Measurements from ENCODE around the gene TLE4. TPM values are rescaled to one million over a fixed set of nuclear protein-coding genes. Genes with fewer than 3 reads are reported as not detected.

Gene TLE4
- total RNA-seq, 4 donors from 2014 or later = 30.1 to 32.9 (median 30.7) TPM

DNA sequence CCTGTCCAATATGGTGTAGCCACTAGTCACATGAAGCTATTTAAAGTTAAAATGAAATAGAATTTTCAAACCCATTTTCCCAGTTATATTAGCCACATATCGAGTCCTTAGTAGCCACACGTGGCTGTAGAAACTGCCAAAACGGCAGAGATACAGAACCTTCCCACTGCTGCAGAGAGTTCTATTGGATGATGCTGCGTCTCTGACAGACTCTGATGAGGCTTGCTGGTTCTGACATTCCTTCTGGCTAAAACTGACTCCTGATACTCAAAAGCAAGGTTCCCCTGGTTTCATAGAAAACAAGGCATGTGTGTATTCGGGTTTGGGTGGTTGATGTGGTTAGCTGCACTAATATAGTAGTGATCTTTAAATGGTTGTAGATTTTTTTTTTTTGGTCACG lies 91.5 kb downstream of the TLE4 start:
- DNase-seq (ENCODE audit: low spot score) (no peak), ATAC-seq (ENCODE audit: low FRiP score) (no peak)
- TF ChIP-seq, protein P1, sequence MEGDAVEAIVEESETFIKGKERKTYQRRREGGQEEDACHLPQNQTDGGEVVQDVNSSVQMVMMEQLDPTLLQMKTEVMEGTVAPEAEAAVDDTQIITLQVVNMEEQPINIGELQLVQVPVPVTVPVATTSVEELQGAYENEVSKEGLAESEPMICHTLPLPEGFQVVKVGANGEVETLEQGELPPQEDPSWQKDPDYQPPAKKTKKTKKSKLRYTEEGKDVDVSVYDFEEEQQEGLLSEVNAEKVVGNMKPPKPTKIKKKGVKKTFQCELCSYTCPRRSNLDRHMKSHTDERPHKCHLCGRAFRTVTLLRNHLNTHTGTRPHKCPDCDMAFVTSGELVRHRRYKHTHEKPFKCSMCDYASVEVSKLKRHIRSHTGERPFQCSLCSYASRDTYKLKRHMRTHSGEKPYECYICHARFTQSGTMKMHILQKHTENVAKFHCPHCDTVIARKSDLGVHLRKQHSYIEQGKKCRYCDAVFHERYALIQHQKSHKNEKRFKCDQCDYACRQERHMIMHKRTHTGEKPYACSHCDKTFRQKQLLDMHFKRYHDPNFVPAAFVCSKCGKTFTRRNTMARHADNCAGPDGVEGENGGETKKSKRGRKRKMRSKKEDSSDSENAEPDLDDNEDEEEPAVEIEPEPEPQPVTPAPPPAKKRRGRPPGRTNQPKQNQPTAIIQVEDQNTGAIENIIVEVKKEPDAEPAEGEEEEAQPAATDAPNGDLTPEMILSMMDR (IDR thresholded peaks at IDR 0.05) = no peak

DNA sequence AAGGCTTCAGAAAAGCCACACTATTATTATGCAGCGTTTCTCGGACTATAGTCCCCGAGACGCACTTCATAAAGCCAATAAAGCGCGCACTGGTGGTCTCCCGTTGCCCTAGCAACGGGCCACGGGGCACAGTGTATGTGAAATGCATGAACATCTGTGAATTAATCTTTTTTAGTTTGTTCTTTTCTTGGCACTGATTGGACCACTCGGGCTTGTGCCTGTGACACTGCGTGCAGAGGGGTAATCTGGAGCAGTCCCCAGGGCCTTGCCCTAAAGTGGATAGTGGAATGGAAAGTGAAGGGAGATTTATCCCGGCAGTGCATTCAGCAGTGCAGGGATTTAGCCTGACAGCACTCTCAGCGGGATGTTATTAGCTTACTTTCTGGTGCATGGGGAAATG lies 92.1 kb downstream of the TLE4 start:
- DNase-seq (ENCODE audit: low spot score) (no peak), ATAC-seq (ENCODE audit: low FRiP score) (no peak)
- TF ChIP-seq, protein P1 (IDR thresholded peaks at IDR 0.05) = no peak

DNA sequence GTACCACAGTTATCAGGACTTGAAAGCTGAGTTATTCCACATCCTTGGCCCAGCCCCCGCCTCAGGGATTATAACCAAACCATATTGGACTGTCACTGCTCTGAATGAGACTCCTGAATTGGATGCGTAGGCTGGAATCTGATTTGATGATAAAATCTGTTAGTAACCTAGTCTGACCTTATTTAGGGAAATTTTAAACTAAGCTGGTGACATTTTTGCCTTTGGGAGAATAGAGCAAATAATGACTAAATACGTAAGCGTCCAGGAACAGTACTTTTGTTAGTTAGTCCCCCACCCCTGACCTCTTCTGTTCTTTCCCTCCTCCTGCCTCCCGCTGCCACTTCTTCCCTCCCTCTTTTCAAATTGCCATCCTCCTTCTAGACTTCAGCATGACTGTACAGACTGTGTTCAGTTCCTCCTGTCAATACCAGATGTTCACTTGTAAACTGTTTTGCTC lies 92.6 kb downstream of the TLE4 start:
- no peak for ATAC-seq (ENCODE audit: low FRiP score)
- TF ChIP-seq, protein P1 (IDR thresholded peaks at IDR 0.05) = no peak

DNA sequence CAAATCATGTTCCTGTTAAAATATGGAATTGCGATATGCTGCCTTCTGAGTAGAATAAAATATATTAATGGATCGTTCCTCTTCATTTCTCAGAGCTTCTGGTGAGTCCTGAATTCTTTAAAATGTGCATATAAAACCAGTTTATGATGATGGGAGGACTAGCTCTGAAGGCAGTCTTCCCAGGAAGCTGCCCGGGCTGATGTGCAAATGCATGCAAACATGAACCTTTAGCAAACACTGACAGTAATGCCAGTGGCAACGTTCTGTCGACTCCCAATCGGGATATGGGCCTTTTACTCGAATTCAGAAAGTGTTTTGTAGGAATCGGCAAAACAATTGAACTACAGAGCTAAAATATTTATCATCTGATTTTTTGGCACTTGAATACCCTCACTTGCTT lies 93.6 kb downstream of the TLE4 start:
- no peak for ATAC-seq (ENCODE audit: low FRiP score)
- DNase-seq (ENCODE audit: low spot score) = no peak
- TF ChIP-seq, protein P1 (IDR thresholded peaks at IDR 0.05) = no peak

More for the DNA sequence above, 92.6 kb downstream of the TLE4 start:
- no peak for DNase-seq (ENCODE audit: low spot score)

DNA sequence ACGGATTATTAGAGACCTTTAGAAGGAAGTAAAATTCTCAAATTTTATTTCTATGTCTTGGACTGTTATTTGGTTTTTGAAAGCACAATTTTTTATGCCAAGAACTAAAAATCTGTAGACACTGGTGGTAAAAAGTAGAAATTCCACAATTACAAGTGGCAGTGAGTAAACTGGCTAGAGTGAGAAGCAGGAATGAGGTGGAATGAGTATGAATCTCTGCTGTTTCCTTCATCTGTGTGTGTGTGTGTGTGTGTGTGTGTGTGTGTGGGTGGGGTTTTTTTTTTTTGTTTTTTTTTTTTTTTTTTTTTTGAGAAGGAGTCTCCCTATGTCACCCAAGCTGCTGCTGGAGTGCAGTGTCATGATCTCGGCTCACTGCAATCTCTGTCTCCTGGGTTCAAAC lies 94.2 kb downstream of the TLE4 start:
- DNase-seq (ENCODE audit: low spot score) (no peak), ATAC-seq (ENCODE audit: low FRiP score) (no peak)
- TF ChIP-seq, protein P1 (IDR thresholded peaks at IDR 0.05) = no peak

DNA sequence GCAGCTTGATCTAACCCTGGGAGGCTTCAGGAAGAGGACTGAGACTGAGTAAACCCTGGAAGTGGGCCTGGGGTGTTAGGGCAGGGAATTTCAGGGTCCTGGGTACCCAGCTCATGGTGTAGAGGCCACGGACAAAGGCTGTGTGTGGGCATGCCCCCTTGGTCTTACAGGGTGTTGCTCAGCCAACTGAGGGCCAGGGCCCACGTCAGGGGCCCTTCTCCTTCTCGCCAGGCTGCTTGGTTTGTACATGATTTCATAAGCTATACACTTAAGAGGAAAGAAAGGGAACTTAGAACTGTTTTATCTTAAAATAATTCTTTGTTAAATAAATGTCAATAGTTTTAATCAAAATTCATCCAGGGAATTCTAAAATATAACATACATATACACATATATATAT lies 95.4 kb downstream of the TLE4 start:
- DNase-seq (ENCODE audit: low spot score) (no peak), ATAC-seq (ENCODE audit: low FRiP score) (no peak)
- TF ChIP-seq, protein P1 (IDR thresholded peaks at IDR 0.05) = no peak

DNA sequence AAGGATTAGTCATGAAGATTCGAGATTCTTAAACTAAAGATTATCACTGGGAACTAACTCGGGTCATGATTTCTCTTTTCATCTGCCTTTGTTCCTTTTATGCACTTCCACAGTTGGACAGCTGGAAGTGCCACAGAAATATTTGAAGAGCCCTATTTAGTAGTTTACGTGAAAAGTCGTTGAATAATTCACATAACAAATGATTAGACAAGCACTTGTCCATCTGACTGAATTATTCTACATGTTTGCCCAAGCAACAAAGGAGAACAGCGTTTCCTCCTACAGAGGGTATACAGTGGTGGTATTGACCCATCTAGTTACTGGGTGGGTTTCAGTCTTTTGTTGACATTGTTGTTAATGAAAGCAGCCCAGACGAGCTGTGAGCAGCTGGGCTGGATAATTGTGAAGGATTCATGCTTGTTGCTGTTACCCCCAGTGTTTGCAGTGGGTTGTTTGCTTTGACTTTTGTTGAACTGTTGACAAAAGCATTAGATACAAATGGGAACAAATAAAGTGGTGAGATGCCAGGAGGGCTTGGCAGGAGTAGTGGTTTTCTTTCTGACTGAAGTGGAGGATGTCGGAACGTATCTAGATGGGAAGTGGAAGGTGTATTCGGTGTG lies 96.2 kb downstream of the TLE4 start:
- TF ChIP-seq, protein P1 (IDR thresholded peaks at IDR 0.05) = no peak
- no peak for DNase-seq (ENCODE audit: low spot score)
- no peak for ATAC-seq (ENCODE audit: low FRiP score)
